HCT116 (cell line): Measurements from ENCODE around the gene RASSF3. TPM values are rescaled to one million over a fixed set of nuclear protein-coding genes. Genes with fewer than 3 reads are reported as not detected.

Experiments
- ATAC-seq: fragments of 200-7000 bp; cut with Tn5 transposase; 2 replicates; pipeline ENCODE4 v1.9.1; 2020; ENCODE audit warnings: mild to moderate bottlenecking, moderate library complexity
- BruUV-seq: library from RNA; stranded (reverse); fragments of 400-500 nt; replicated peaks from 2 replicates; lab custom pipeline; 2021; lab: Mats Ljungman, UMichigan
- CTCF ChIA-PET: fragments of 300-600 bp; sonication (Branson Sonifier 250); formaldehyde crosslinking; loops from one replicate; lab custom pipeline; 2021; ENCODE audit warnings: antibody characterized with exemption; lab: Charles Lee
- POLR2A ChIA-PET: fragments of 300-600, 350-600 bp; sonication (Branson Sonifier 250); formaldehyde crosslinking; loops from one replicate; lab custom pipeline; 2021; ENCODE audit warnings: antibody characterized with exemption; lab: Charles Lee
- RAD21 ChIA-PET, 2 experiments: fragments of 300-600 bp; sonication (Branson Sonifier 250); formaldehyde crosslinking; loops; one replicate each; lab custom pipeline; 2023; ENCODE audit warnings: low total read pairs in 2 of 2; ENCODE audit not compliant: uncharacterized antibody in 2 of 2, unreplicated experiment in 2 of 2, low non-redundant PET in 1 of 2; lab: Charles Lee
- DNase-seq: peaks from one replicate; pipeline ENCODE4 v3.0.0-alpha.2; 2010; ENCODE audit warnings: low read depth, low spot score
- H2AFZ ChIP-seq: fragments of 200-600 bp; shearing (Covaris generic), sonication (generic); 2 replicates; pipeline ENCODE4 v1.6.1; 2017; ENCODE audit warnings: low read depth, mixed run types, mixed read lengths, antibody characterized with exemption, low read length; ENCODE audit not compliant: poor library complexity, severe bottlenecking
- H3K27ac ChIP-seq: 2 replicates; pipeline ENCODE4 v1.5.1; 2012; ENCODE audit warnings: low read depth, low read length
- H3K27me3 ChIP-seq: fragments of 200-600 bp; sonication (generic); 2 replicates; pipeline ENCODE4 v1.6.1; 2016; ENCODE audit warnings: mixed run types, low read length, mixed read lengths; ENCODE audit not compliant: insufficient read depth
- H3K36me3 ChIP-seq, 2 experiments: fragments of 200-500 bp in 1 of 2; fragments of 200-600 bp in 1 of 2; sonication (Bioruptor generic) in 1 of 2; sonication (generic) in 1 of 2; 2 replicates each; pipeline versions ENCODE4 v1.5.1 to v1.6.1; 2014 to 2016; ENCODE audit warnings: low read length in 2 of 2, inconsistent platforms in 1 of 2, mixed read lengths in 1 of 2, mixed run types in 1 of 2; ENCODE audit not compliant: insufficient read depth in 2 of 2, control insufficient read depth in 1 of 2
- H3K4me1 ChIP-seq, 2 experiments: fragments of 200-600 bp in 1 of 2; sonication (generic) in 1 of 2; 2 replicates each; pipeline versions ENCODE4 v1.5.1 to v1.6.1; 2012 to 2017; ENCODE audit warnings: low read length in 2 of 2, inconsistent platforms in 1 of 2, mild to moderate bottlenecking in 1 of 2, mixed read lengths in 1 of 2, mixed run types in 1 of 2, moderate library complexity in 1 of 2; ENCODE audit not compliant: insufficient read depth in 2 of 2, control insufficient read depth in 1 of 2
- H3K4me2 ChIP-seq: fragments of 200-600 bp; sonication (generic); 2 replicates; pipeline ENCODE4 v1.6.1; 2017; ENCODE audit warnings: mixed run types, low read length, mixed read lengths
- H3K4me3 ChIP-seq, 2 experiments: fragments of 200-600 bp in 1 of 2; sonication (generic) in 1 of 2; replicated peaks in 1 of 2; 2 replicates each; pipeline ENCODE4 v1.5.1; 2011 to 2016; ENCODE audit warnings: low read length in 2 of 2, control low read depth in 1 of 2, low read depth in 1 of 2, mild to moderate bottlenecking in 1 of 2, mixed read lengths in 1 of 2, mixed run types in 1 of 2
- H3K79me2 ChIP-seq: fragments of 200-600 bp; sonication (generic); 2 replicates; pipeline ENCODE4 v1.6.1; 2017; ENCODE audit warnings: mild to moderate bottlenecking, mixed run types, low read length, moderate library complexity, mixed read lengths; ENCODE audit not compliant: insufficient read depth
- H3K9ac ChIP-seq: fragments of 200-600 bp; sonication (generic); 2 replicates; pipeline ENCODE4 v1.6.1; 2016; ENCODE audit warnings: low read length, mixed read lengths
- H3K9me2 ChIP-seq: fragments of 200-600 bp; sonication (generic), shearing (Covaris generic); 2 replicates; pipeline ENCODE4 v1.6.1; 2017; ENCODE audit warnings: mixed run types, mild to moderate bottlenecking, moderate library complexity; ENCODE audit not compliant: insufficient read depth
- H3K9me3 ChIP-seq, 2 experiments: fragments of 200-500 bp in 1 of 2; fragments of 200-600 bp in 1 of 2; sonication (Bioruptor generic) in 1 of 2; sonication (generic) in 1 of 2; 2 replicates each; pipeline ENCODE4 v1.6.1; 2014 to 2017; ENCODE audit warnings: low read length in 2 of 2, mixed read lengths in 2 of 2, inconsistent platforms in 1 of 2, low read depth in 1 of 2, mild to moderate bottlenecking in 1 of 2, mixed run types in 1 of 2, moderate library complexity in 1 of 2; ENCODE audit not compliant: control insufficient read depth in 1 of 2, insufficient read depth in 1 of 2
- H4K20me1 ChIP-seq: fragments of 200-600 bp; sonication (generic), shearing (Covaris generic); 2 replicates; pipeline ENCODE4 v1.6.1; 2017; ENCODE audit warnings: mixed run types, mild to moderate bottlenecking, moderate library complexity; ENCODE audit not compliant: insufficient read depth
- CBX3 ChIP-seq: IDR thresholded peaks from 2 replicates; pipeline ENCODE4 v1.6.1; 2012; ENCODE audit warnings: low read depth
- CEBPB ChIP-seq: IDR thresholded peaks from 2 replicates; pipeline ENCODE4 v1.6.1; 2012; ENCODE audit warnings: low read depth
- CTCF ChIP-seq, 3 experiments: fragments of 200-600 bp in 1 of 3; sonication (generic) in 1 of 3; IDR thresholded peaks in 2 of 3; conservative IDR thresholded peaks in 1 of 3; 2 replicates each; pipeline ENCODE4 v1.5.1; 2012 to 2017; ENCODE audit warnings: low read depth in 2 of 3, low read length in 2 of 3, antibody characterized with exemption in 1 of 3, borderline replicate concordance in 1 of 3, control low read depth in 1 of 3, mild to moderate bottlenecking in 1 of 3, mixed read lengths in 1 of 3, mixed run types in 1 of 3, moderate library complexity in 1 of 3; ENCODE audit not compliant: insufficient read depth in 1 of 3
- EZH2 ChIP-seq: fragments of 200-600 bp; sonication (generic); IDR thresholded peaks from 2 replicates; pipeline ENCODE4 v1.6.1; 2017; ENCODE audit warnings: antibody characterized with exemption, mixed run types
- EZH2phosphoT487 ChIP-seq: fragments of 200-600 bp; IDR thresholded peaks from 2 replicates; pipeline ENCODE4 v1.6.1; 2018; ENCODE audit warnings: antibody characterized with exemption, borderline replicate concordance
- FOSL1 ChIP-seq: IDR thresholded peaks from 2 replicates; pipeline ENCODE4 v1.6.1; 2012; ENCODE audit warnings: low read depth
- POLR2A ChIP-seq: IDR thresholded peaks from 2 replicates; pipeline ENCODE4 v1.7.0; 2011; ENCODE audit warnings: borderline replicate concordance; ENCODE audit not compliant: insufficient read depth, insufficient read length; ENCODE audit errors: extremely low read depth
- REST ChIP-seq: IDR thresholded peaks from 2 replicates; pipeline ENCODE4 v1.6.1; 2012; ENCODE audit warnings: low read depth
- SIN3A ChIP-seq: IDR thresholded peaks from 2 replicates; pipeline ENCODE4 v1.6.1; 2012; ENCODE audit warnings: low read depth
- SRF ChIP-seq: IDR thresholded peaks from 2 replicates; pipeline ENCODE4 v1.6.1; 2012; ENCODE audit warnings: low read depth
- ZBTB33 ChIP-seq: IDR thresholded peaks from 2 replicates; pipeline ENCODE4 v1.6.1; 2011; ENCODE audit warnings: mild to moderate bottlenecking, low read length, moderate library complexity; ENCODE audit not compliant: insufficient replicate concordance; ENCODE audit errors: extremely low read depth
- intact Hi-C: fragments of 100-400 bp; cut with micrococcal nuclease; formaldehyde crosslinking; loops from 2 replicates; pipeline ENCODE4 v1.10.0; 2022
- total RNA-seq: library from RNA; stranded (reverse); gene quantifications from one replicate; pipeline ENCODE4 v1.2.1, GENCODE V29; 2021; ENCODE audit not compliant: unreplicated experiment

RASSF3 gene
- total RNA-seq, 1 experiment from 2014 or later = 67.1 TPM

GRCh38 chr12:64574837-64575236 is 35.5 kb upstream of the RASSF3 start:
- ChIA-PET CTCF (no interaction called here), RAD21 (no interaction called here), POLR2A (no interaction called here)
- Histone ChIP-seq H3K9ac (no peak overlapping the region), H3K4me3 (no peak overlapping the region), H2AFZ (no peak overlapping the region), H3K4me2 (no peak overlapping the region), H3K4me1 (no peaks in the 10 kb centered on the region), H3K79me2 (no peaks in the 10 kb centered on the region), H3K27me3 (no peaks in the 10 kb centered on the region), H3K9me3 (peaks cover 0 to 6% of the 10 kb centered on the region in 2 experiments; a peak in 2 of 4 replicates), H4K20me1 (no peaks in the 10 kb centered on the region), H3K36me3 (no peaks in the 10 kb centered on the region), H3K9me2 (no peaks in the 10 kb centered on the region), H3K27ac (no peak overlapping the region)
- intact Hi-C loops = no loop called here
- DNase-seq (no peak), ATAC-seq (no peak)
- TF ChIP-seq CBX3 (no peak), CTCF (IDR thresholded peaks at IDR 0.05 in 2 of 3, conservative IDR thresholded peaks at IDR 0.05 in 1 of 3; ENCODE audit: borderline replicate concordance in 1 of 3, insufficient read depth in 1 of 3, low read depth in 2 of 3, low read length in 2 of 3) (no peak), POLR2A (no peak), CEBPB (no peak), REST (no peak), EZH2 (no peak), FOSL1 (no peak), SIN3A (no peak), ZBTB33 (no peak), EZH2phosphoT487 (no peak), SRF (no peak)
- BruUV-seq = no TSS peak
